Stimulated activated CD8-positive, alpha-beta memory T cell treated with anti-CD3 and anti-CD28 coated beads, Interleukin-2, amount 100 ng/mL, for 1 hour (primary cell): ENCODE measurements around the gene NUP93.
A peak's percentile ranks its signal among the peaks of the same experiment; 100 is the strongest.

Experiments
- DNase-seq, 2 donors: peaks; one replicate each; pipeline ENCODE4 v3.0.0-alpha.2; 2020; ENCODE audit warnings: low read depth in 2 of 2

Gene NUP93

GRCh38 chr16:56729735-56730662, at the start of gene NUP93:
NUP93 (plus strand) TSS chr16:56730129; CDS start chr16:56748248, 18,119 bp downstream.
- DNase-seq = peak; percentile 72 to 80

DNA sequence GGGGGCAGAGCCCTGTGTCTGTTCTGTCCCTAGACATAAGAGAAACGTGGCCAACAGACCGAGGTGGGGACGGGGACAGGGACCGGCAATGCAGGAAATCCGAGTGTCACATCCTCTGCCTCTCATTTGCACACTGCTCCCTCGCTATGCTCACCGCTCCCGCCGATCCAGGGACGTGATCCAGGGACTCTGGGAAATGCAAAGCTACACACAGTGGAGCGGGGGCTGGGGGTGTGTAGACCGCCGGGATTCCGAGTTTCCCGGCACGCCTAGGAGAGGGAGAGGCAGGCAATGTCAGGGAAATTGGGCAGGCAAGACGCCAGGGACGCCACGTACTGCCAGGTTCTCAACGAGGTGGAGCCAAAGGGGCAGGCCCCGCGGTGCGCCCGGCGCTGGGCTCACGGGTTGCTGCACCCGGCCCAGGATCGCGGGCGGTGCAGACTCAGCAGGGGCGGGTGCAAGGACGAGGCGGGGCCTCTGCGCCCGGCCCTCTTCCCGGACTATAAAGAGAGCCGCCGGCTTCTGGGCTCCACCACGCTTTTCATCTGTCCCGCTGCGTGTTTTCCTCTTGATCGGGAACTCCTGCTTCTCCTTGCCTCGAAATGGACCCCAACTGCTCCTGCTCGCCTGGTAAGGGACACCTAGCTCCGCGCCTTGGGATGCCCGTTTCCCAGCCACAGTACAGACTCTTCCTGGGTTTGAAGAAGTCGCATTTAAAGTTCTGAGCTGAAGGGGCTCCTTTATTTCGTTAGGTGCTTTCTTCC, 47.8 kb upstream of the NUP93 start, which contains the start of gene MT1X:
TSS of gene MT1X (plus strand) at position 532 of the 764 bp plus-strand sequence. CDS start at position 603, 71 bp downstream.
- DNase-seq = peak; percentile 68 to 79

GRCh38 chr16:56682703-56683397, 47.1 kb upstream of the NUP93 start:
- DNase-seq = no peak

GRCh38 chr16:56683424-56684172, 46.3 kb upstream of the NUP93 start:
- no peak for DNase-seq

- no peak for DNase-seq
These were observed 45.5 kb upstream of the NUP93 start for GRCh38 chr16:56684256-56684925.

DNA sequence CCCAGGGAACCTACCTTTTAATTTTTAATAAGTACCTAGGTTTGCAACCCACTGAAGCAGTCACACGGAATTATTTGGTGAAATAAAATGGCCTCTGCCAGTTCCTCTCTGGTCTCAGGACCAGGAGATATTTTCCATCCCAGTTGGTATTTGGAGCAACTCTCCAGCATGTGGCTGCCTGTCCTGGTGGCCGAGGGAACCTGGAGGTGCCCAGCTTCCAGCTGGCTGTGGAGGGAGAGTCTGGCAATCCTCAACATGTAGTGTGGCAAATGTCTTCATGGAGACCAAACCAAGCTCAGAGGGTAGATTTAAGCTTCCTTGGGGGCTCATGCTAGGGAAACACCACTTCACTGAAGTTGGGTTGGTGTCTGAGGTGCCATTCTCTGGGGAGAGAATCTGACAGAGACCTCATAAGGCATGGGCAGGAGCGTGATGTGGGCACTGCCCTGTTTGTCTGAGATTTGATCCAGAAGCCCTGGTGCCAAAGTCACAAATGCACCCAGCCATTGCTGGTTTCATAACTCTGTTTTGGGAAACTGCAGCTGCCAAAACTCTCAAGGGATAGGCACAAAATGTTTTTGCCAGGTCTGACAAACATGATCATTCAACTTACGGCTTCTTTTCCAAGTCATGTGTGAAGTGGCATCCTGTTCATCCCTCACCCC, 44.9 kb upstream of the NUP93 start:
- no peak for DNase-seq

DNA sequence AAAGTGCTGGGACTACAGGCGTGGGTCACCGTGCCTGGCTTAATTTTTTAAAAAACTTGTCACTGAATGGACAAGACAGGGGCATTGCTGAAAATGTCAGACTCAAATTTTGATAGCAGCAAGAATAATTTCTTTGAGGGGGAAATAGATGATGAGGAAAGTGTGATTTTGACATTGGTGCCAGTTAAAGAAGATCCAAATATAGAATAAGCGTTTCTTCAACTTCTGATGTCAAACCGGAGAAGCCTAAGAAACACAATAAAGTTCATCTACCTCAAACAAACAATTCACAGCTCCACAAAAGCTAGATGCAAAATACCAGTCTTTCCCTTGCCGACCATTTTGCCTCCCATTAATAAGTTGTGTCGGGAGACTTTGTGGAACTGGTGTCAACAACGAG, 43.2 kb upstream of the NUP93 start:
- DNase-seq = no peak

- DNase-seq = no peak
These were observed 41.2 kb upstream of the NUP93 start for GRCh38 chr16:56688762-56689161.

- no peak for DNase-seq
These were observed 40.8 kb upstream of the NUP93 start for GRCh38 chr16:56689171-56689570.

DNA sequence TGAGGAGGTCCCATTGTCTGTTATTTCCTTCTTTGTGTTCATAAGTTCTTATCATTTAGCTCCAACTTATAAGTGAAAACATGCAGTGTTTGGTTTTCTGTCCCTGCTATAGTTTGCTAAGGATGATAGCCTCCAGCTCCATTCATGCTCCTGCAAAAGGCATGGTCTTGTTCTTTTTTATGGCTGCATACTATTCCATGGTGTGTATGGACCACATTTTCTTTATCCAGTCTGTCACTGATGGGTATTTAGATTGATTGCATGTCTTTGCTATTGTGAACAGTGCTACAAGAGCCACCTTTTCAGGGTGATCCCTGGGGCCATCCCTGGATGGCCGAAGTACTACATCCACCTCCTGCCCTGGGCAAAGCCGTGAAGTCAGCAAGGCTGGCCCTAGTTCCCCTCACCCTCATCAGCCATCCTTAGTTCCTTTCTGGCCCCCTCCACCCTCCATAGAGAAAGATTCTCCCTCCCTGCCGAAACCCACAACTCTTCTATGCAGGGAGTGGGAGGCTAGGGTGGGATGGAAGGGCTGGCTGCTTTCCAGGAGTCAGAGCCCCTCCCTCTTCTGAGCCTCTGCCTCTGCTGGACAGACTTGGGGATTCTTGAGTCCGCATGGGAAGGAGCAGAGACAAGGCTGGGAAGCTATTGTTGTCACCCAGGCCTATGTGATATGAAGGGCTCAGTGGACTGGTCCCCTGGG, 39.4 kb upstream of the NUP93 start:
- DNase-seq = no peak

GRCh38 chr16:56691885-56692284, 38.0 kb upstream of the NUP93 start:
- no peak for DNase-seq

DNA sequence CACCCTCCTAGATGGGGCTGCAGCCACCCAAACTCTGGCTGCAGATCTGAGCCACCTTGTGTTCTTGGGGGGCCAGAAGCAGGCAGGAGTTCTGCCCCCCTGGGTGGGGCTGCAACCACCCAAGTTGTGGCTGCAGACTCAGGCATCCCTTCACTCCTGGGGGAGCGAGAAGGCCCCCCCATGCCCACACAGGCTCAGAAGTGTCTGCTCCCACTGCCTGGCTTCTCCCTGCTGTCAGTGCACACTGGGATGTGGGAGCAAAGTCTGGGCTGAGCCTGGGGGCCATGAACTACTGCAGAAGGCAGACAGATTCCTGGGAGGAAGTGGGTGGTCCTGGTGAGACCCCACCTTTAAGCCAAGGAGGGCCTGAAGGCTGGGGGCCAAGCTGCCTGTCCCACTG, 34.7 kb upstream of the NUP93 start:
- DNase-seq = no peak

GRCh38 chr16:56697456-56698155, 32.3 kb upstream of the NUP93 start:
- no peak for DNase-seq

DNA sequence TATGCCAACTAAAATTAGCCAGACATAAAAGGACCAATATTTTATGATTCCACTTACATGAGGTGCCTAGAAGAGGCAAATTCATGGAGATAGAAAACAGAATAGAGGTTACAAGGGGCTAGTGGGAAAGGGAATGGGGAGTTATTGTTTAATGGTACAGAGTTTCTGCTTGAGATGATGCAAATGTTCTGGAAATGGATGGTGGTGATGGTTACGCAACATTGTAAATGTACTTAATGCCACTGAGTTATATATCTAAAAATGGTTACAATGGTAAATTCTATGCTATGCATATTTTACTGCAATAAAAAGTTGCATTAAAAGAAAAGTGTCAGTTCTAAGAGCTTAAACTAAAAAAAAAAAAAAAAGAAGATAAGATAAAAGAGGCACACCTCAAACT, 29.7 kb upstream of the NUP93 start:
- no peak for DNase-seq

DNA sequence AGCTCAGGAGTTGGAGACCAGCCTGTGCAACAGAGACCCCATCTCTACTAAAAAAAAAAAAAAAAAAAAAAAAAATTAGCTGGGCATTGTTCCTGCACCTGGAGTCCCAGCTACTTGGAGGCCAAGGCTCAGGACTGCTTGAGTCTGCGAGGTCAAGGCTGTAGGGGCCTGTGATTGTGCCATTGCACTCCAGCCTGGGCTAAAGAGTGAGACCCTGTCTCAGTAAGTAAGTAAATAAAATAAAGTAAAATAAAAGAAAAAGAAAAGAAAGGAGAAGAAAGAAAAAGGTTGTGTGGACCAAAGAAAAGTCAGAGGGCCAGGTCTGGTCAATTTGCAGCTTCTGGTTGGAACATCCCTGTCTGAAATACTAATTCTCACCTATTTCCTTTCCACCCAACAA, 29.3 kb upstream of the NUP93 start:
- DNase-seq = no peak

- no peak for DNase-seq
These were observed 28.4 kb upstream of the NUP93 start for GRCh38 chr16:56701534-56701933.

GRCh38 chr16:56702836-56703235, 27.1 kb upstream of the NUP93 start:
- no peak for DNase-seq

- DNase-seq = peak in 1 of 2 donors; percentile 9
These were observed 21.1 kb upstream of the NUP93 start for GRCh38 chr16:56708525-56709442.
